GM18870 (cell line): ENCODE measurements around the gene KIAA0930.
"Not testable (repeated sequence)": the region's sequence is repeated elsewhere in the genome, so short reads cannot be mapped to it uniquely, and the experiment has no call there.

Experiments
- ATAC-seq: cut with Tn5 transposase; IDR thresholded peaks from one replicate; pipeline ENCODE4 v1.9.1; 2021; ENCODE audit warnings: moderate library complexity; ENCODE audit not compliant: unreplicated experiment

The KIAA0930 gene

GRCh38 chr22:45263463-45264269 lies 23.0 kb upstream of the KIAA0930 start:
- ATAC-seq: no peak

- ATAC-seq: no peak
Observed at GRCh38 chr22:45262931-45263462, 22.3 kb upstream of the KIAA0930 start.

GRCh38 chr22:45262195-45262930 lies 21.7 kb upstream of the KIAA0930 start:
- ATAC-seq: no peak

GRCh38 chr22:45261407-45262088 lies 20.9 kb upstream of the KIAA0930 start:
- no peak for ATAC-seq

GRCh38 chr22:45260395-45260759 lies 19.7 kb upstream of the KIAA0930 start:
- ATAC-seq: not testable (repeated sequence)

- ATAC-seq: no peak
Observed at GRCh38 chr22:45259754-45260394, 19.2 kb upstream of the KIAA0930 start.

GRCh38 chr22:45257941-45258340 lies 17.2 kb upstream of the KIAA0930 start:
- not testable (repeated sequence) for ATAC-seq

GRCh38 chr22:45254789-45255278 lies 14.1 kb upstream of the KIAA0930 start:
- ATAC-seq: no peak

- ATAC-seq: no peak
Observed at GRCh38 chr22:45254388-45254787, 13.7 kb upstream of the KIAA0930 start.

- no peak for ATAC-seq
Observed at GRCh38 chr22:45253039-45253641, 12.4 kb upstream of the KIAA0930 start.

- no peak for ATAC-seq
Observed at GRCh38 chr22:45251825-45252224, 11.1 kb upstream of the KIAA0930 start.

- peak; percentile 74 for ATAC-seq
Observed at GRCh38 chr22:45248832-45249561, 8.3 kb upstream of the KIAA0930 start.

GRCh38 chr22:45246060-45246985 lies 5.6 kb upstream of the KIAA0930 start:
- ATAC-seq: no peak

- ATAC-seq: no peak
Observed at GRCh38 chr22:45244916-45245315, 4.2 kb upstream of the KIAA0930 start.

GRCh38 chr22:45242778-45243191 lies 2.1 kb upstream of the KIAA0930 start:
- no peak for ATAC-seq

- ATAC-seq: no peak
Observed at GRCh38 chr22:45240104-45240809, 437 bp downstream of the KIAA0930 start.

GRCh38 chr22:45239681-45240051 lies 1.0 kb downstream of the KIAA0930 start:
- ATAC-seq: no peak
